Measurements from ENCODE around the gene BIRC7. TPM values are rescaled to one million over a fixed set of nuclear protein-coding genes. Genes with fewer than 3 reads are reported as not detected.
A peak's percentile ranks its signal among the peaks of the same experiment; 100 is the strongest.

Gene BIRC7
- total RNA-seq, 2 donors from 2014 or later, result not detected

DNA sequence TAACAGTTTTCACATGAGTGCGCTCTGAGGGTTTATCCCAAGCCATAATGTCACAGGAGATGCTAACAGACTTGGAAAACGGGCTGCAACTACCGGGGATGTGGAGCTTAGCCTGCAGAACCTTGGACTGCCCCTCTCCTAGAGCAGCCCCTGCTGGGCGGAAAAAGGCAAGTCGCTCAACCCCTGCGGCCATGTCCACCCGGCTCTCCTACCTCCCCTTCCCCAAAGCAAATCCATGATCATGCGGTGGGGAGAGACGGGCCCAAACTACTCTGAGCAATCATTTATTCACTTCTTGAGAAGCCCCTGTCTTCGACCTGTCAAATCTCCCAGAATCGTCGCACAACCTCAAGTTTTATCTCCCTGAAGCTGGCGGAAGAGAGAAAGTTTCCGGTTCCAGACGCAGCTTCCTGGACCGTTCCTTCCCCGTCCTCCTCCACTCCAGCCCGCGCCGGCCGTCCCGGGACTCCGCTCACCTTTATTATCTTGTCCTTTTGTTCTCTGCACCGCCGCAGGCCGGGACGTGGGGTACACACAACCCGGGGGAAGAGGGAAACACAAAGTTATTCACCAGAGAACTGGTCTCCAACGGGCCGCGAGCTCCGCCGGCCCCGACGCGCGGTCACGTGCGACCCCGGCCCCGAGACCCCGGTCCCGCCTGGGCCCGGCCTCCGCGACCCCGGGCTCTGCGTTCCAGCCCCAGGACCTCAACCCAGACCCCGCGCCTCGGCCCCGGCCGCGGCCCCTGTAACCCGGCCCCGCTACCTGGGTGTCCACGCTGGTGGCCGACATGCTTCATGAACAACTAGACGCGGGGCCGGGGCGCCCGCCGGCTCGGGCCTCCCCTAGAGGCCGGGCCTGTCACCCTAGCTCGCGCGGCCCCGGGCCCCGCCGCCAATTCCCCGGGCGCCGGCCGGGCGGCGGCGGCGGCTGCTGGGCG is 20.3 kb upstream of the BIRC7 start:
- Histone ChIP-seq H3K9ac (ENCODE audit: low read depth in 2 of 2, low read length in 2 of 2) (peak overlapping the region; percentile 76 to 78), H3K36me3 (no peaks in the 10 kb centered on the region), H3K9me3 (no peaks in the 10 kb centered on the region), H3K27me3 (no peaks in the 10 kb centered on the region), H3K4me1 (peaks cover 6% of the 10 kb centered on the region), H3K4me3 (peak overlapping the region; percentile 97), H3K27ac (peak overlapping the region; percentile 70)
- TF ChIP-seq, protein P1, sequence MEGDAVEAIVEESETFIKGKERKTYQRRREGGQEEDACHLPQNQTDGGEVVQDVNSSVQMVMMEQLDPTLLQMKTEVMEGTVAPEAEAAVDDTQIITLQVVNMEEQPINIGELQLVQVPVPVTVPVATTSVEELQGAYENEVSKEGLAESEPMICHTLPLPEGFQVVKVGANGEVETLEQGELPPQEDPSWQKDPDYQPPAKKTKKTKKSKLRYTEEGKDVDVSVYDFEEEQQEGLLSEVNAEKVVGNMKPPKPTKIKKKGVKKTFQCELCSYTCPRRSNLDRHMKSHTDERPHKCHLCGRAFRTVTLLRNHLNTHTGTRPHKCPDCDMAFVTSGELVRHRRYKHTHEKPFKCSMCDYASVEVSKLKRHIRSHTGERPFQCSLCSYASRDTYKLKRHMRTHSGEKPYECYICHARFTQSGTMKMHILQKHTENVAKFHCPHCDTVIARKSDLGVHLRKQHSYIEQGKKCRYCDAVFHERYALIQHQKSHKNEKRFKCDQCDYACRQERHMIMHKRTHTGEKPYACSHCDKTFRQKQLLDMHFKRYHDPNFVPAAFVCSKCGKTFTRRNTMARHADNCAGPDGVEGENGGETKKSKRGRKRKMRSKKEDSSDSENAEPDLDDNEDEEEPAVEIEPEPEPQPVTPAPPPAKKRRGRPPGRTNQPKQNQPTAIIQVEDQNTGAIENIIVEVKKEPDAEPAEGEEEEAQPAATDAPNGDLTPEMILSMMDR (IDR thresholded peaks at IDR 0.05), result no peak
- intact Hi-C loops (cut with DNase I), result no loop called here
- peak; percentile 45 for DNase-seq

DNA sequence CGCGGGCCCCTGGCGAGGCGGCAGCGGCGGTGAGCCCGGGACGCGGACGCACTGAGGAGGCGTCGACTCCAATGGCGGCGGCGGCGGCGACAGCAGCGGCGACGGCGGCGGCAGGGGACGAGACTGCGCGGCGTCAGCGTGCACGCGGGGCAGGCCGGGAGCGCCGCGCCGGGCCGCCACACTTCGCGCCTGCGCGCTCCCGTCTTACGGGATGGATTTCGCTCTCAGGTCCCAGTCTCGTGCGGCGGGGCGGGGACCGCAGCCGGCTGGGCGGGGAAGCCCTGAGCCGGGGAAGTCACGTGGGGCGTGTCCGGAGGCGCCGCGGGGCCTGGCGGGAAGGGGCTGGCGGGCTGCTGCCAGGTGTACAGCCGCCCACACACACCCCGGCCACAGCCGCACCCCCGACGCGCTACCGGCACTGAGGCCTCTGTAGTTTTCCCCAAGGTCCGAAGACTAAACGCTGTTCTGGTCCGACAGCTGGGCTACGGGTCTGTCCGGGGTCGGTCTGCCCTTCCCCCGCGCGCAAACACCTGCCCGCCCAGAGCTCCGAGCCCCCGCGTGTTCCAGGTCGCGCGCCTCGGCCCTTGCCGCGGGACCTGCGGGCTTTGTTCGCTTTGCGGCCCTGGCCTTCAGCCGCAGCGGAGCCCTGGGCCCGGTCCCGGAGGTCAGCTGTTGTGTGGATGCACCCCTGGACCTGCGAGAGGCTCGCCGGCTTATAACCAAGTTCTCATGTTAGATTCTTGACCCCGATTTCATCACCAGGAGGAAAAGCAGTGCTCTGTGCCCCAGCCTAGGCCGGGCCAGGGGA is 19.5 kb upstream of the BIRC7 start, which contains the start of gene YTHDF1:
Gene YTHDF1 (minus strand): TSS at position 91 of the 808 bp plus-strand sequence. CDS start 239 bp downstream, outside the sequence.
- H3K27me3 ChIP-seq, result no peaks in the 10 kb centered on the region
- TF ChIP-seq, protein P1 (IDR thresholded peaks at IDR 0.05), result no peak
- intact Hi-C loops (cut with DNase I), result no loop called here
- H3K9me3 ChIP-seq, result no peaks in the 10 kb centered on the region
- H3K4me1 ChIP-seq, result peaks cover 6% of the 10 kb centered on the region
- H3K9ac ChIP-seq (ENCODE audit: low read depth in 2 of 2, low read length in 2 of 2), result peak within 1 kb of the TSS; percentile 77 to 78
- peak within 1 kb of the TSS; percentile 97 for H3K4me3 ChIP-seq
- H3K36me3 ChIP-seq, result no peaks in the 10 kb centered on the region
- H3K27ac ChIP-seq, result peak within 1 kb of the TSS; percentile 70
- DNase-seq, result peak; percentile 97

DNA sequence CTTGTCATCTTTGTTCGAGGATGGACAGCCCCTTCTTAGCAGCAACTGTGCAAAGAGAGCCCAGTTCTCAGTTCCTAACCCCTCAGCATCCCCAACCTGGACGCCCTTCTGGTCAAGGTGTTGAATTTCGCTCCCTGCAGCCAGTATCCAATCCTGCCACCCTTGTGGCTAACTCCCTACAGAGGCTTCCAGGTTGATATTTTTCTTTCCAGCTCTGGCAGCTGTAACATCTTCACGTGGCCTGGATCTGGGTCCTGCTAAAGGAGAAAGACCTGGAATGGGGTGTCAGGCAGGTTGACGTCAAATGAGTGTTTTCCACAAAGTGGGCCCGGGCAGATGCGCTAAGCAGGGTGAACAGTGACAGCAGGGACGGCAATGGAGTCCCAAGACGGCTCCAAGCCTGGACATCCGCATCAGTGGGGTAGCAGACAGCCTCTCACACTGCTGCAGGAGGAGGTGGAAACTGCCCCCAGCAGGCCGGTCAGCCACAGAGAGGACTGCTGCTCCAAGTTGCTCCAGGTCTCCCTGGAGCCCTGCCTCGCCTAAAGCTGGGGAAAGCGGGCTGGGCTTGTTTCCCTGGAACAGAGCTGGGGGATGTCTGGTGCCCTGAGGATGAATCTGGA is 18.7 kb upstream of the BIRC7 start:
- H3K27me3 ChIP-seq, result no peaks in the 10 kb centered on the region
- peak overlapping the region; percentile 73 for H3K4me3 ChIP-seq
- peak overlapping the region; percentile 71 to 77 for H3K9ac ChIP-seq (ENCODE audit: low read depth in 2 of 2, low read length in 2 of 2)
- H3K27ac ChIP-seq, result peak overlapping the region; percentile 68
- no peak for DNase-seq
- peaks cover 6% of the 10 kb centered on the region for H3K4me1 ChIP-seq
- no peaks in the 10 kb centered on the region for H3K36me3 ChIP-seq
- H3K9me3 ChIP-seq, result no peaks in the 10 kb centered on the region
- TF ChIP-seq, protein P1 (IDR thresholded peaks at IDR 0.05), result no peak
- intact Hi-C loops (cut with DNase I), result no loop called here

DNA sequence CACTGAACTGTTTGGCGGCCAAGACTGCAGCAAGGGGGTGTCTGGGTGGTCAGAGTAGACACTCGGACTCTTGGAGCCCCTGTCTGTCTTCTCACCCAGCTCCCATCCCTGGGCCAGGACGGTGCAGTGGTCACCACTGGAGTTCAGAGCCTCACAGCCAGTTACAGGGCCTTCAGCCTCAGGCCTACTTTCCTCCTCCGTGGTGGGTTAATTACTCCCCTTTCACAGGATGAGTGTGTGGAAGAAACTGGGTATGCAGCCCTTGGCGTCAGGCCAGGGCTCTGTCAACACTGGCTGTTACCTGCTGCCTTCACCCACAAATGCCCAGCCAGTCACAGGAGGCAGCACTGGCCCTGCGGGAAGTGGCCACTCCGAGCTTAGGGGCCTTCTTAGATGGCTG is 18.0 kb upstream of the BIRC7 start:
- peaks cover 6% of the 10 kb centered on the region for H3K4me1 ChIP-seq
- H3K27ac ChIP-seq, result no peak overlapping the region
- no peaks in the 10 kb centered on the region for H3K36me3 ChIP-seq
- no peak for DNase-seq
- no peaks in the 10 kb centered on the region for H3K9me3 ChIP-seq
- H3K9ac ChIP-seq (ENCODE audit: low read depth in 2 of 2, low read length in 2 of 2), result no peak overlapping the region
- intact Hi-C loops (cut with DNase I), result no loop called here
- H3K27me3 ChIP-seq, result no peaks in the 10 kb centered on the region
- H3K4me3 ChIP-seq, result no peak overlapping the region
- TF ChIP-seq, protein P1 (IDR thresholded peaks at IDR 0.05), result no peak

Measured in colonic mucosa (tissue), 4 donors.